GM23248 (cell line): Measurements from ENCODE around the gene CERK.

Source experiments
- EZH2 ChIP-seq: fragments of 200-600 bp; sonication (generic); IDR thresholded peaks from 2 replicates; pipeline ENCODE4 v1.6.1; 2018; ENCODE audit warnings: antibody characterized with exemption, mild to moderate bottlenecking; ENCODE audit not compliant: insufficient read depth, poor library complexity, severe bottlenecking
- EZH2phosphoT487 ChIP-seq: fragments of 200-600 bp; sonication (generic); IDR thresholded peaks from 2 replicates; pipeline ENCODE4 v1.6.1; 2018; ENCODE audit warnings: antibody characterized with exemption, moderate library complexity, mild to moderate bottlenecking, low read depth; ENCODE audit not compliant: insufficient read depth

DNA sequence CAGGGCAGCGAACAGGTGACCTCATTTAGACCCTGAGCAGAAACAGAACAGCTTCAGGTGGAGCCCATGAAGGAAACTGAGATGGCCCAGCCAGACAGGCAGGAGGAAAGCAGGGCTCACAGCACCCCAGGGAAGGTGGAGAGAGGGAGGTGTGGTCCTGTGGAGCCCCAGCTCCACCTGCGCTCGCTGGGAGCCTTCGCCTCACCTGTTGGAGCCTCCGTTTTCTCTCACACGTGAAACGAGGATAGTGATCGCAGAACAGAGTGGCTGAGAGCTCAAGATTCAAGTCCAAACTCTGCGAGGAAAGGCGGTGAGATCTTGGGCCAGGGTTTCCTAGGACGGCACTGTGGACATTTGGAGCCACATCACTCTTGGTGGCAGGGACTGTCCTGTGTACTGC lies 8.6 kb upstream of the CERK start:
- TF ChIP-seq EZH2: no peak
- TF ChIP-seq EZH2phosphoT487: no peak
